HepG2 (cell line): ENCODE measurements around the gene LITAF. TPM values are rescaled to one million over a fixed set of nuclear protein-coding genes. Genes with fewer than 3 reads are reported as not detected.

ENCODE experiments used
- ARID5B ChIP-seq: IDR thresholded peaks from 2 replicates; pipeline ENCODE4 v1.4.0; 2020; ENCODE audit warnings: mild to moderate bottlenecking, missing genetic modification reagents
- ARNTL ChIP-seq: sonication (generic); formaldehyde crosslinking; IDR thresholded peaks from 2 replicates; pipeline ENCODE4 v1.4.0; 2020; ENCODE audit warnings: mild to moderate bottlenecking, missing genetic modification reagents
- CEBPB ChIP-seq: IDR thresholded peaks from 2 replicates; pipeline ENCODE4 v1.6.1; 2011; ENCODE audit warnings: low read depth, low read length, improper control_type of control experiment, borderline replicate concordance
- EP300 ChIP-seq, 3 experiments: sonication (generic) in 1 of 3; formaldehyde crosslinking in 1 of 3; IDR thresholded peaks; 2 replicates each; pipeline versions ENCODE4 v1.5.1 to v1.6.1; 2011 to 2020; ENCODE audit warnings: low read depth in 2 of 3, low read length in 2 of 3, borderline replicate concordance in 1 of 3, improper control_type of control experiment in 1 of 3, mild to moderate bottlenecking in 1 of 3, missing genetic modification reagents in 1 of 3, moderate library complexity in 1 of 3
- HOXA5 ChIP-seq: sonication (generic); formaldehyde crosslinking; IDR thresholded peaks from 2 replicates; pipeline ENCODE4 v1.4.0; 2020; ENCODE audit warnings: missing genetic modification reagents
- PAX8 ChIP-seq: sonication (generic); formaldehyde crosslinking; IDR thresholded peaks from 2 replicates; pipeline ENCODE4 v1.8.0; 2022; ENCODE audit warnings: mild to moderate bottlenecking, missing genetic modification reagents, borderline replicate concordance
- PBX2 ChIP-seq: IDR thresholded peaks from 2 replicates; pipeline ENCODE4 v1.6.1; 2016; ENCODE audit warnings: control low read depth
- POLR2A ChIP-seq, 2 experiments: IDR thresholded peaks; 2 replicates each; pipeline ENCODE4 v1.6.1; 2011; ENCODE audit warnings: low read depth in 2 of 2, low read length in 2 of 2, mild to moderate bottlenecking in 1 of 2, moderate library complexity in 1 of 2; ENCODE audit not compliant: insufficient read depth in 1 of 2
- SALL1 ChIP-seq: sonication (generic); formaldehyde crosslinking; IDR thresholded peaks from 2 replicates; pipeline ENCODE4 v1.8.0; 2022; ENCODE audit warnings: mild to moderate bottlenecking, missing genetic modification reagents
- SATB2 ChIP-seq: sonication (generic); formaldehyde crosslinking; IDR thresholded peaks from 2 replicates; pipeline ENCODE4 v1.5.0; 2020; ENCODE audit warnings: missing genetic modification reagents
- SMAD9 ChIP-seq: sonication (generic); formaldehyde crosslinking; IDR thresholded peaks from 2 replicates; pipeline ENCODE4 v1.5.1; 2020; ENCODE audit warnings: mild to moderate bottlenecking, missing genetic modification reagents
- SNAPC2 ChIP-seq: sonication (generic); formaldehyde crosslinking; IDR thresholded peaks from 2 replicates; pipeline ENCODE4 v1.8.1; 2022; ENCODE audit warnings: mild to moderate bottlenecking, missing genetic modification reagents
- THAP11 ChIP-seq: IDR thresholded peaks from 2 replicates; pipeline ENCODE4 v1.6.1; 2016; ENCODE audit warnings: missing biosample characterization, missing genetic modification reagents
- XBP1 ChIP-seq: sonication (generic); formaldehyde crosslinking; IDR thresholded peaks from 2 replicates; pipeline ENCODE4 v1.5.0; 2020; ENCODE audit warnings: missing genetic modification reagents
- ZMYM2 ChIP-seq: sonication (generic); formaldehyde crosslinking; IDR thresholded peaks from 2 replicates; pipeline ENCODE4 v1.8.0; 2022; ENCODE audit warnings: mild to moderate bottlenecking, missing genetic modification reagents
- ZNF138 ChIP-seq: sonication (generic); formaldehyde crosslinking; IDR thresholded peaks from 2 replicates; pipeline ENCODE4 v1.5.0; 2020; ENCODE audit warnings: mild to moderate bottlenecking, low read depth, missing genetic modification reagents
- ZNF143 ChIP-seq: sonication (generic); formaldehyde crosslinking; IDR thresholded peaks from 2 replicates; pipeline ENCODE4 v1.4.0; 2020; ENCODE audit warnings: missing genetic modification reagents
- ZNF513 ChIP-seq: sonication (generic); formaldehyde crosslinking; conservative IDR thresholded peaks from 2 replicates; pipeline ENCODE4 v1.5.0; 2020; ENCODE audit warnings: missing genetic modification reagents
- ZNF567 ChIP-seq: sonication (generic); formaldehyde crosslinking; IDR thresholded peaks from 2 replicates; pipeline ENCODE4 v1.8.1; 2023; ENCODE audit warnings: mild to moderate bottlenecking, missing genetic modification reagents, borderline replicate concordance
- ZNF841 ChIP-seq: sonication (generic); formaldehyde crosslinking; IDR thresholded peaks from 2 replicates; pipeline ENCODE4 v1.8.1; 2023; ENCODE audit warnings: missing genetic modification reagents, borderline replicate concordance
- polyA plus RNA-seq, 8 experiments: library from polyadenylated mRNA; depleted of rRNA in 3 of 8; stranded (reverse) in 7 of 8; unstranded in 1 of 8; fragments of >200 nt; fragmentation: Illumina TruSeq in 4 of 8; extraction: Trizol in 4 of 8; gene quantifications; 2 replicates each; pipeline versions ENCODE4 v1.2.1 to v1.2.3, GENCODE V29; 2011 to 2016; ENCODE audit warnings: low read depth in 4 of 8, missing spikeins in 1 of 8, mixed read lengths in 1 of 8; ENCODE audit not compliant: insufficient read depth in 1 of 8
- total RNA-seq, 5 experiments: library from RNA; depleted of rRNA; stranded (reverse); fragments of >200 nt; fragmentation: Illumina TruSeq; extraction: Trizol; gene quantifications; 2 replicates each; pipeline ENCODE4 v1.2.3, GENCODE V29; 2016; ENCODE audit warnings: low read depth in 1 of 5
- TF ChIP-seq, protein P1 (sequence below): sonication (generic); formaldehyde crosslinking; IDR thresholded peaks from 2 replicates; pipeline ENCODE4 v1.9.0; 2022; ENCODE audit warnings: missing genetic modification reagents, mild to moderate bottlenecking, borderline replicate concordance

The LITAF gene
- total and polyA plus RNA-seq, 2 of the 13 experiments (the other 11 are each of a cell fraction or from before 2014, with no cell fraction given) = 80.1 to 141 TPM

DNA sequence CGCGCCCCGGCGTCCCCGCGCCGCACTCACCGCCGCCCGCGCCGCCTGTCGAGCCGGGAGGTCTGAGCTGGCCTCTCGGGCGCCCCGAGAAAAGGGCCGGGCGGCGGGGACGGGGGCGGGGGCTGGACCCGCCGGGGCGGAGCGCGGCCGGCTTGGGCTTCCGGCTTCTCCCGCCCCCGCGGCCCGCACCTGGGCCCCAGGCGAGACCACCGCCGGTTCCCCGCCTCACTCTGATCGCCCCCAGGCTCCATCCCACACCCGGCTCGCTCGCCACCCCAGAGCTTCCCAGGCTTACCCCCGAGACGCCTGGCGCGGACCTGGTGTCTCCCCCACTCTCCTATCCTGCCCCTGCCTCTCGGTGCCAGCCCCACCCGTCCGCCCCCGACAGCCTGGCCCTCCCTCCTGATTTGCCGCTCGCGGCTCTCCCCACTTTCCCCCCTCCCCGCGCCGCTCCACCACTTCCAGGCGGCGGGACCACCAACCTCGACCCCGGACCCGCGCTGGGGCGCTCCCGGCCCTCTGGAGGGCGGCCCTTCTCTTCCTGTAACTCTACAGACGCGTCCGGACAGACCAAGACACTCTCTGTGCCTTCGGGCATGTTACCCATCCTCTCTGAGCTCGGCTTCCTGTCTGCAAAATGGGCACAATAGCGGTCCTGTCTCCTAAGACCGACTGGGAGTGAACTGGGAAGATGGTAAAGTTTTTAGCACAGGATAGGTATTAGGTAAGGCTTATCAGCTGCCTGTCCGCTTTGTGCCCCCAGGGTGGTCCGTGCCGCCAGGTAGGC is at the start of gene LITAF (continued):
- TF ChIP-seq ZNF143 (CRISPR knock-in tag) = 0 out of 2 replicates have a peak, but pooled peaks have one; percentile 1
- TF ChIP-seq ARID5B (CRISPR knock-in tag) = peak; percentile 63; the same call in 1 of the 2 replicates
- 0 out of 2 replicates have a peak, but pooled peaks have one; percentile 56 for TF ChIP-seq ZNF138 (CRISPR knock-in tag)
- TF ChIP-seq SNAPC2 (CRISPR knock-in tag) = peak; percentile 85; the same call in 1 of the 2 replicates
- TF ChIP-seq ZMYM2 (CRISPR knock-in tag) = peak; percentile 96
- no peak; a peak in 1 of 4 replicates for TF ChIP-seq EP300 (IDR thresholded peaks at IDR 0.05; ENCODE audit: low read depth in 2 of 2, low read length in 2 of 2)
- no peak for TF ChIP-seq EP300 (CRISPR knock-in tag; IDR thresholded peaks at IDR 0.05; ENCODE audit: borderline replicate concordance)
- no peak for TF ChIP-seq ZNF567 (CRISPR knock-in tag)
- TF ChIP-seq PBX2 (CRISPR knock-in tag) = no peak
- TF ChIP-seq XBP1 (CRISPR knock-in tag) = peak; percentile 70; the same call in 1 of the 2 replicates
- TF ChIP-seq ZNF513 (CRISPR knock-in tag) = no peak
- peak; percentile 42 to 83; a peak in 3 of 4 replicates for TF ChIP-seq POLR2A (IDR thresholded peaks at IDR 0.05; ENCODE audit: insufficient read depth in 1 of 2, low read depth in 2 of 2, low read length in 2 of 2)
- no peak for TF ChIP-seq CEBPB
- TF ChIP-seq ARNTL (CRISPR knock-in tag) = peak; percentile 59; the same call in 1 of the 2 replicates
- peak; percentile 56; the same call in 1 of the 2 replicates for TF ChIP-seq THAP11 (CRISPR knock-in tag)
- peak; percentile 11; the same call in 1 of the 2 replicates for TF ChIP-seq ZNF841 (CRISPR knock-in tag)
- TF ChIP-seq SALL1 (CRISPR knock-in tag) = peak; percentile 54; the same call in 1 of the 2 replicates
- TF ChIP-seq SATB2 (CRISPR knock-in tag) = 0 out of 2 replicates have a peak, but pooled peaks have one; percentile 54
- peak; percentile 86; the same call in 1 of the 2 replicates for TF ChIP-seq PAX8 (CRISPR knock-in tag)
- 0 out of 2 replicates have a peak, but pooled peaks have one; percentile 24 for TF ChIP-seq SMAD9
- TF ChIP-seq, protein P1, sequence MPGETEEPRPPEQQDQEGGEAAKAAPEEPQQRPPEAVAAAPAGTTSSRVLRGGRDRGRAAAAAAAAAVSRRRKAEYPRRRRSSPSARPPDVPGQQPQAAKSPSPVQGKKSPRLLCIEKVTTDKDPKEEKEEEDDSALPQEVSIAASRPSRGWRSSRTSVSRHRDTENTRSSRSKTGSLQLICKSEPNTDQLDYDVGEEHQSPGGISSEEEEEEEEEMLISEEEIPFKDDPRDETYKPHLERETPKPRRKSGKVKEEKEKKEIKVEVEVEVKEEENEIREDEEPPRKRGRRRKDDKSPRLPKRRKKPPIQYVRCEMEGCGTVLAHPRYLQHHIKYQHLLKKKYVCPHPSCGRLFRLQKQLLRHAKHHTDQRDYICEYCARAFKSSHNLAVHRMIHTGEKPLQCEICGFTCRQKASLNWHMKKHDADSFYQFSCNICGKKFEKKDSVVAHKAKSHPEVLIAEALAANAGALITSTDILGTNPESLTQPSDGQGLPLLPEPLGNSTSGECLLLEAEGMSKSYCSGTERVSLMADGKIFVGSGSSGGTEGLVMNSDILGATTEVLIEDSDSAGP (CRISPR knock-in tag) = peak; percentile 54; the same call in 1 of the 2 replicates
- peak; percentile 78 for TF ChIP-seq HOXA5
